K562 (cell line): ENCODE data around the gene PYGM.

Experiments
- DACH1 ChIP-seq: fragments of 450-650 bp; IDR thresholded peaks from 2 replicates; pipeline ENCODE4 v1.6.1; 2018; ENCODE audit not compliant: partially characterized antibody
- HMG20A ChIP-seq: fragments of 450-650 bp; formaldehyde crosslinking; conservative IDR thresholded peaks from 2 replicates; pipeline ENCODE4 v1.4.0; 2020; ENCODE audit warnings: mild to moderate bottlenecking, mixed read lengths
- MBD2 ChIP-seq: sonication (generic); IDR thresholded peaks from 2 replicates; pipeline ENCODE4 v1.6.1; 2016; ENCODE audit warnings: low read depth, borderline replicate concordance
- PHF8 ChIP-seq: fragments of 200-600 bp; sonication (generic); IDR thresholded peaks from 2 replicates; pipeline ENCODE4 v1.6.1; 2012; ENCODE audit warnings: mixed run types, mild to moderate bottlenecking, inconsistent platforms, low read length, moderate library complexity, borderline replicate concordance
- SMAD4 ChIP-seq: fragments of 250-450 bp; sonication (Bioruptor Pico); conservative IDR thresholded peaks from 2 replicates; pipeline ENCODE4 v1.8.0; 2021; ENCODE audit warnings: inconsistent platforms, mild to moderate bottlenecking, moderate library complexity
- TOE1 ChIP-seq, 2 experiments: fragments of 450-650 bp in 1 of 2; sonication (generic) in 1 of 2; formaldehyde crosslinking in 1 of 2; IDR thresholded peaks; 2 replicates each; pipeline versions ENCODE4 v1.7.1 to v1.8.0; 2016 to 2022; ENCODE audit warnings: borderline replicate concordance in 2 of 2, mild to moderate bottlenecking in 2 of 2, antibody characterized with exemption in 1 of 2, inconsistent platforms in 1 of 2, low read depth in 1 of 2, missing genetic modification reagents in 1 of 2, moderate library complexity in 1 of 2
- ZNF408 ChIP-seq: fragments of 250-450 bp; sonication (Bioruptor Pico); IDR thresholded peaks from 2 replicates; pipeline ENCODE4 v1.4.0; 2020; ENCODE audit warnings: low read depth, mild to moderate bottlenecking, moderate library complexity
- TF ChIP-seq, protein P1 (sequence below): fragments of 450-650 bp; IDR thresholded peaks from 2 replicates; pipeline ENCODE4 v1.6.1; 2014; ENCODE audit warnings: low read depth, mild to moderate bottlenecking, moderate library complexity, borderline replicate concordance
- TF ChIP-seq, protein P2 (sequence below): fragments of 200-600 bp; sonication (generic); IDR thresholded peaks from one replicate; pipeline ENCODE4 v1.6.1; 2012; ENCODE audit warnings: mild to moderate bottlenecking, low read depth, low read length, inconsistent platforms
- TF ChIP-seq, protein P3 (sequence below): fragments of 450-650 bp; formaldehyde crosslinking; IDR thresholded peaks from 2 replicates; pipeline ENCODE4 v1.4.0; 2020; ENCODE audit warnings: mild to moderate bottlenecking, moderate library complexity

DNA sequence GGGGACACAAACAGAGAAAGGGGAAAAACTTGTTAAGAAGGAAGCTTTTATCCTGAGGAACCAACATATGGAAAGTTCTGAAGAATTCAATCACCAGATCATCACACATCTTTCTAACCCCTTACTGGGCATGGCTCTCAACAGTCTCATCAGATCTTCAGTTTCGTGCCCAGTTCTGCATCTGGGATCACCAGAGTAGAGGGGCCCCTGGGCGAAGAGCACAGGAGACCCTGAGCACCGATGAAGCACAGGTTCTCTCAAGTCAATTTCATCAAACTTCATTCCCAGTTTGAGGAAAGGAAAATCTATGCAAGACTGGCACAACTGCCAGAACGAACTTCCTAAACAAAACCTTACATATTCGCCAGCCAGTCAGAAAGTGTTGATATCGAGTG, 8.5 kb upstream of the PYGM start:
- TF ChIP-seq PHF8 = no peak
- no peak for TF ChIP-seq HMG20A (CRISPR knock-in tag)
- TF ChIP-seq, protein P1, sequence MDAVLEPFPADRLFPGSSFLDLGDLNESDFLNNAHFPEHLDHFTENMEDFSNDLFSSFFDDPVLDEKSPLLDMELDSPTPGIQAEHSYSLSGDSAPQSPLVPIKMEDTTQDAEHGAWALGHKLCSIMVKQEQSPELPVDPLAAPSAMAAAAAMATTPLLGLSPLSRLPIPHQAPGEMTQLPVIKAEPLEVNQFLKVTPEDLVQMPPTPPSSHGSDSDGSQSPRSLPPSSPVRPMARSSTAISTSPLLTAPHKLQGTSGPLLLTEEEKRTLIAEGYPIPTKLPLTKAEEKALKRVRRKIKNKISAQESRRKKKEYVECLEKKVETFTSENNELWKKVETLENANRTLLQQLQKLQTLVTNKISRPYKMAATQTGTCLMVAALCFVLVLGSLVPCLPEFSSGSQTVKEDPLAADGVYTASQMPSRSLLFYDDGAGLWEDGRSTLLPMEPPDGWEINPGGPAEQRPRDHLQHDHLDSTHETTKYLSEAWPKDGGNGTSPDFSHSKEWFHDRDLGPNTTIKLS = no peak
- no peak for TF ChIP-seq MBD2
- no peak for TF ChIP-seq TOE1 (IDR thresholded peaks at IDR 0.05; ENCODE audit: borderline replicate concordance)
- TF ChIP-seq TOE1 (CRISPR knock-in tag; IDR thresholded peaks at IDR 0.05; ENCODE audit: borderline replicate concordance, low read depth) = no peak
- TF ChIP-seq SMAD4 (CRISPR knock-in tag) = no peak
- no peak for TF ChIP-seq ZNF408 (CRISPR knock-in tag)
- TF ChIP-seq, protein P2, sequence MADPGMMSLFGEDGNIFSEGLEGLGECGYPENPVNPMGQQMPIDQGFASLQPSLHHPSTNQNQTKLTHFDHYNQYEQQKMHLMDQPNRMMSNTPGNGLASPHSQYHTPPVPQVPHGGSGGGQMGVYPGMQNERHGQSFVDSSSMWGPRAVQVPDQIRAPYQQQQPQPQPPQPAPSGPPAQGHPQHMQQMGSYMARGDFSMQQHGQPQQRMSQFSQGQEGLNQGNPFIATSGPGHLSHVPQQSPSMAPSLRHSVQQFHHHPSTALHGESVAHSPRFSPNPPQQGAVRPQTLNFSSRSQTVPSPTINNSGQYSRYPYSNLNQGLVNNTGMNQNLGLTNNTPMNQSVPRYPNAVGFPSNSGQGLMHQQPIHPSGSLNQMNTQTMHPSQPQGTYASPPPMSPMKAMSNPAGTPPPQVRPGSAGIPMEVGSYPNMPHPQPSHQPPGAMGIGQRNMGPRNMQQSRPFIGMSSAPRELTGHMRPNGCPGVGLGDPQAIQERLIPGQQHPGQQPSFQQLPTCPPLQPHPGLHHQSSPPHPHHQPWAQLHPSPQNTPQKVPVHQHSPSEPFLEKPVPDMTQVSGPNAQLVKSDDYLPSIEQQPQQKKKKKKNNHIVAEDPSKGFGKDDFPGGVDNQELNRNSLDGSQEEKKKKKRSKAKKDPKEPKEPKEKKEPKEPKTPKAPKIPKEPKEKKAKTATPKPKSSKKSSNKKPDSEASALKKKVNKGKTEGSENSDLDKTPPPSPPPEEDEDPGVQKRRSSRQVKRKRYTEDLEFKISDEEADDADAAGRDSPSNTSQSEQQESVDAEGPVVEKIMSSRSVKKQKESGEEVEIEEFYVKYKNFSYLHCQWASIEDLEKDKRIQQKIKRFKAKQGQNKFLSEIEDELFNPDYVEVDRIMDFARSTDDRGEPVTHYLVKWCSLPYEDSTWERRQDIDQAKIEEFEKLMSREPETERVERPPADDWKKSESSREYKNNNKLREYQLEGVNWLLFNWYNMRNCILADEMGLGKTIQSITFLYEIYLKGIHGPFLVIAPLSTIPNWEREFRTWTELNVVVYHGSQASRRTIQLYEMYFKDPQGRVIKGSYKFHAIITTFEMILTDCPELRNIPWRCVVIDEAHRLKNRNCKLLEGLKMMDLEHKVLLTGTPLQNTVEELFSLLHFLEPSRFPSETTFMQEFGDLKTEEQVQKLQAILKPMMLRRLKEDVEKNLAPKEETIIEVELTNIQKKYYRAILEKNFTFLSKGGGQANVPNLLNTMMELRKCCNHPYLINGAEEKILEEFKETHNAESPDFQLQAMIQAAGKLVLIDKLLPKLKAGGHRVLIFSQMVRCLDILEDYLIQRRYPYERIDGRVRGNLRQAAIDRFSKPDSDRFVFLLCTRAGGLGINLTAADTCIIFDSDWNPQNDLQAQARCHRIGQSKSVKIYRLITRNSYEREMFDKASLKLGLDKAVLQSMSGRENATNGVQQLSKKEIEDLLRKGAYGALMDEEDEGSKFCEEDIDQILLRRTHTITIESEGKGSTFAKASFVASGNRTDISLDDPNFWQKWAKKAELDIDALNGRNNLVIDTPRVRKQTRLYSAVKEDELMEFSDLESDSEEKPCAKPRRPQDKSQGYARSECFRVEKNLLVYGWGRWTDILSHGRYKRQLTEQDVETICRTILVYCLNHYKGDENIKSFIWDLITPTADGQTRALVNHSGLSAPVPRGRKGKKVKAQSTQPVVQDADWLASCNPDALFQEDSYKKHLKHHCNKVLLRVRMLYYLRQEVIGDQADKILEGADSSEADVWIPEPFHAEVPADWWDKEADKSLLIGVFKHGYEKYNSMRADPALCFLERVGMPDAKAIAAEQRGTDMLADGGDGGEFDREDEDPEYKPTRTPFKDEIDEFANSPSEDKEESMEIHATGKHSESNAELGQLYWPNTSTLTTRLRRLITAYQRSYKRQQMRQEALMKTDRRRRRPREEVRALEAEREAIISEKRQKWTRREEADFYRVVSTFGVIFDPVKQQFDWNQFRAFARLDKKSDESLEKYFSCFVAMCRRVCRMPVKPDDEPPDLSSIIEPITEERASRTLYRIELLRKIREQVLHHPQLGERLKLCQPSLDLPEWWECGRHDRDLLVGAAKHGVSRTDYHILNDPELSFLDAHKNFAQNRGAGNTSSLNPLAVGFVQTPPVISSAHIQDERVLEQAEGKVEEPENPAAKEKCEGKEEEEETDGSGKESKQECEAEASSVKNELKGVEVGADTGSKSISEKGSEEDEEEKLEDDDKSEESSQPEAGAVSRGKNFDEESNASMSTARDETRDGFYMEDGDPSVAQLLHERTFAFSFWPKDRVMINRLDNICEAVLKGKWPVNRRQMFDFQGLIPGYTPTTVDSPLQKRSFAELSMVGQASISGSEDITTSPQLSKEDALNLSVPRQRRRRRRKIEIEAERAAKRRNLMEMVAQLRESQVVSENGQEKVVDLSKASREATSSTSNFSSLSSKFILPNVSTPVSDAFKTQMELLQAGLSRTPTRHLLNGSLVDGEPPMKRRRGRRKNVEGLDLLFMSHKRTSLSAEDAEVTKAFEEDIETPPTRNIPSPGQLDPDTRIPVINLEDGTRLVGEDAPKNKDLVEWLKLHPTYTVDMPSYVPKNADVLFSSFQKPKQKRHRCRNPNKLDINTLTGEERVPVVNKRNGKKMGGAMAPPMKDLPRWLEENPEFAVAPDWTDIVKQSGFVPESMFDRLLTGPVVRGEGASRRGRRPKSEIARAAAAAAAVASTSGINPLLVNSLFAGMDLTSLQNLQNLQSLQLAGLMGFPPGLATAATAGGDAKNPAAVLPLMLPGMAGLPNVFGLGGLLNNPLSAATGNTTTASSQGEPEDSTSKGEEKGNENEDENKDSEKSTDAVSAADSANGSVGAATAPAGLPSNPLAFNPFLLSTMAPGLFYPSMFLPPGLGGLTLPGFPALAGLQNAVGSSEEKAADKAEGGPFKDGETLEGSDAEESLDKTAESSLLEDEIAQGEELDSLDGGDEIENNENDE = no peak
- TF ChIP-seq DACH1 = no peak
- TF ChIP-seq, protein P3, sequence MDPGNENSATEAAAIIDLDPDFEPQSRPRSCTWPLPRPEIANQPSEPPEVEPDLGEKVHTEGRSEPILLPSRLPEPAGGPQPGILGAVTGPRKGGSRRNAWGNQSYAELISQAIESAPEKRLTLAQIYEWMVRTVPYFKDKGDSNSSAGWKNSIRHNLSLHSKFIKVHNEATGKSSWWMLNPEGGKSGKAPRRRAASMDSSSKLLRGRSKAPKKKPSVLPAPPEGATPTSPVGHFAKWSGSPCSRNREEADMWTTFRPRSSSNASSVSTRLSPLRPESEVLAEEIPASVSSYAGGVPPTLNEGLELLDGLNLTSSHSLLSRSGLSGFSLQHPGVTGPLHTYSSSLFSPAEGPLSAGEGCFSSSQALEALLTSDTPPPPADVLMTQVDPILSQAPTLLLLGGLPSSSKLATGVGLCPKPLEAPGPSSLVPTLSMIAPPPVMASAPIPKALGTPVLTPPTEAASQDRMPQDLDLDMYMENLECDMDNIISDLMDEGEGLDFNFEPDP (CRISPR knock-in tag) = no peak
